ENCODE results near the gene ASPM. TPM values are rescaled to one million over a fixed set of nuclear protein-coding genes. Genes with fewer than 3 reads are reported as not detected.

Gene ASPM
- total and polyA plus RNA-seq, 12 donors: 0.04 to 4.0 (median 0.40) TPM

DNA sequence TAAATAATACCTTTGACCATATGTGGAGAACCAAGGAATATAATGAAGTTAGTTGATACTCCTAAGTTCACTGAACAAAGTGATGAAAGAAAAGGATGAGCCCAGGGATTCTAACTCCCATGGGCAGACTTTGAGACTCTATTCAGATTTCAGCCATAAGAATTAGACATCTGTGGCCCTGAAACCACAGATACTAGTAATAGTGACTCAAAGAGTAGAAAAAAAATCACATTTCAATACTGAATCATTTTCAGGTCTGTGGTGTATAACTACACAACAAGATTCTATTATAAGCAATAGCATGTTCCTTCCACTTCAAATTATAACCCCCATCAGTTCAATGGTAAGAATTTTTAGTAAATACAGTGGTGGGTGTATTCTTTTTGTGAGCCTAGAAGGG, 63.0 kb downstream of the ASPM start:
- no peak for DNase-seq
- no peak for TF ChIP-seq CTCF (IDR thresholded peaks at IDR 0.05)

DNA sequence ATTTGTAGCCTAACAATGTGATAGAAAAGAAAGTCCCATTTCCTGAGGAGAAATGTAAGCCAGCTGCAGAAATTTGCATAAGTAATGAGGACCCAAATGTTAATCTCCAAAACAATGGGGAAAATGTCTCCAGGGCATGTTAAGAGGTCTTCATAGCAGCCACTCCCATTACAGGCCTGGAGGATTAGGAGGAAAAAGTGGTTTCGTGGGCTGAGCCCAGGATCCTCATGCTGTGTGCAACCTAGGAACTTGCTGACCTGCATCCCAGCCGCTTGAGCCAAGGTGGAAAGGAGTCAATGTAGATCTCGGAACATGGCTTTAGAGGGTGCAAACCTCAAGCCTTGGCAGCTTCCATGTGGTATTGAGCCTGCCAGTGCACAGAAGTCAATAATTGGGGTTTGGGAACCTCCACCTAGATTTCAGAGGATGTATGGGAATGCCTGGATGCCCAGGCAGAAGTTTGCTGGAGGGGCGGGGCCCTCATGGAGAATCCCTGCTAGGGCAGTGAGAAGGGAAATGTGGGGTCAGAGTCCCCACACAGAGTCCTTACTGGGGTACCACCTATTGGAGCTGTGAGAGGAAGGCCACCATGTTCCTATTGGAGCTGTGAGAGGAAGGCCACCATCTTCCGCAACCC, 65.2 kb downstream of the ASPM start:
- H3K9me3 ChIP-seq: peaks cover 0 to 28% (median 3%) of the 10 kb centered on the region in 11 donors
- H3K27ac ChIP-seq: no peak overlapping the region
- TF ChIP-seq CTCF (IDR thresholded peaks at IDR 0.05): no peak
- H3K4me1 ChIP-seq: no peaks in the 10 kb centered on the region
- no peaks in the 10 kb centered on the region for H3K27me3 ChIP-seq
- intact Hi-C loops (cut with DNase I): no loop called here
- DNase-seq: no peak
- no peak for ATAC-seq
- no peak overlapping the region for H3K4me3 ChIP-seq
- H3K36me3 ChIP-seq: peaks cover 0 to 42% (median 0%) of the 10 kb centered on the region in 9 donors
- 97 to 98% methylated on average over 5 of the region's 5 CpGs for WGBS, 2 donors

More for the DNA sequence above, 63.0 kb downstream of the ASPM start:
- H3K4me1 ChIP-seq: no peaks in the 10 kb centered on the region
- H3K27ac ChIP-seq: no peak overlapping the region
- intact Hi-C loops (cut with DNase I): no loop called here
- peaks cover 0 to 64% (median 0%) of the 10 kb centered on the region in 9 donors for H3K36me3 ChIP-seq
- peaks cover 0 to 28% (median 3%) of the 10 kb centered on the region in 11 donors for H3K9me3 ChIP-seq
- H3K4me3 ChIP-seq: no peak overlapping the region
- ATAC-seq: no peak
- no peaks in the 10 kb centered on the region for H3K27me3 ChIP-seq

DNA sequence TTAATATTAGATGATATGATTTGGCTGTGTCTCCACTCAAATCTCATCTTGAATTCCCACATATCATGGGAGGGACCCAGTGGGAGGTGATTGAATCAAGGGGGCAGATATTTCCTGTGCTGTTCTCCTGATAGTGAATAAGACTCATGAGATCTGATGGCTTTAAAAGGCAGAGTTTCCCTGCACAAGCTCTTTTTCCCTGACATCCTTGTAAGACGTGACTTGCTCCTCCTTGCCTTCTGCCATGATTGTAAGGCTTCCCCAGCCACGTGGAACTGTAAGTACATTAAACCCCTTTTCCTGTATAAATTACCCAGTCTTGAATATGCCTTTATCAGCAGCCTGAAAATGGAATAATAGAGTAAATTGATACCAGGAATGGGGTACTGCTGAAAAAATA, 66.1 kb downstream of the ASPM start:
- intact Hi-C loops (cut with DNase I): no loop called here
- Histone ChIP-seq H3K9me3 (peaks cover 0 to 28% (median 3%) of the 10 kb centered on the region in 11 donors), H3K36me3 (peaks cover 0 to 32% (median 0%) of the 10 kb centered on the region in 9 donors), H3K4me3 (no peak overlapping the region), H3K27me3 (no peaks in the 10 kb centered on the region), H3K27ac (no peak overlapping the region), H3K4me1 (no peaks in the 10 kb centered on the region)
- 89 to 98% methylated on average over 2 of the region's 2 CpGs for WGBS, 2 donors
- TF ChIP-seq CTCF (IDR thresholded peaks at IDR 0.05): no peak
- DNase-seq: no peak
- no peak for ATAC-seq

GRCh38 chr1:197076585-197076984, 69.9 kb downstream of the ASPM start:
- DNase-seq: no peak
- peaks cover 0 to 15% (median 3%) of the 10 kb centered on the region in 11 donors for H3K9me3 ChIP-seq

More at GRCh38 chr1:197076585-197076984, 69.9 kb downstream of the ASPM start:
- H3K4me3 ChIP-seq: no peak overlapping the region
- H3K4me1 ChIP-seq: no peaks in the 10 kb centered on the region
- WGBS, 2 donors: 75 to 82% methylated on average over 1 of the region's 1 CpG
- H3K27ac ChIP-seq: no peak overlapping the region
- intact Hi-C loops (cut with DNase I): no loop called here
- TF ChIP-seq CTCF (IDR thresholded peaks at IDR 0.05): no peak
- H3K36me3 ChIP-seq: no peaks in the 10 kb centered on the region
- H3K27me3 ChIP-seq: no peaks in the 10 kb centered on the region
- no peak for ATAC-seq

Measured in heart right ventricle (tissue), 16 donors.